NCI-H510A (cell line): ENCODE results near the gene RNF111.
"Not testable (repeated sequence)": the region's sequence is repeated elsewhere in the genome, so short reads cannot be mapped to it uniquely, and the experiment has no call there.

Experiments used
- DNase-seq: peaks from one replicate; lab custom pipeline; 2025; lab: John Stamatoyannopoulos, UW

Gene RNF111

GRCh38 chr15:59059076-59059597 lies 71.7 kb downstream of the RNF111 start:
- no peak for DNase-seq

GRCh38 chr15:59060348-59060747 lies 72.9 kb downstream of the RNF111 start:
- no peak for DNase-seq

- no peak for DNase-seq
Measured at GRCh38 chr15:59063042-59063441, 75.6 kb downstream of the RNF111 start.

- no peak for DNase-seq
Measured at GRCh38 chr15:59069430-59069829, 82.0 kb downstream of the RNF111 start.

- no peak for DNase-seq
Measured at GRCh38 chr15:59074607-59075006, 87.1 kb downstream of the RNF111 start.

- DNase-seq: no peak
Measured at GRCh38 chr15:59087731-59088130, 100.3 kb downstream of the RNF111 start.

- no peak for DNase-seq
Measured at GRCh38 chr15:59094077-59094476, 106.6 kb downstream of the RNF111 start.

- no peak for DNase-seq
Measured at GRCh38 chr15:59096429-59096828, 109.0 kb downstream of the RNF111 start.

- no peak for DNase-seq
Measured at GRCh38 chr15:59099162-59099685, 111.8 kb downstream of the RNF111 start.

- DNase-seq: no peak
Measured at GRCh38 chr15:59104602-59104911, 117.1 kb downstream of the RNF111 start.

- DNase-seq: peak; percentile 64
Measured at GRCh38 chr15:59104912-59105732, 117.7 kb downstream of the RNF111 start, which contains the start of gene CCNB2. Gene CCNB2, plus strand, starts transcription at chr15:59105146. Its CDS starts 123 bp downstream, at chr15:59105269.

- no peak for DNase-seq
Measured at GRCh38 chr15:59105854-59106253, 118.4 kb downstream of the RNF111 start.

GRCh38 chr15:59111251-59111650 lies 123.8 kb downstream of the RNF111 start:
- no peak for DNase-seq

- no peak for DNase-seq
Measured at GRCh38 chr15:59115047-59115446, 127.6 kb downstream of the RNF111 start.

GRCh38 chr15:59116141-59116540 lies 128.7 kb downstream of the RNF111 start:
- no peak for DNase-seq

- DNase-seq: no peak
Measured at GRCh38 chr15:59116771-59117170, 129.3 kb downstream of the RNF111 start.

GRCh38 chr15:59119625-59120024 lies 132.2 kb downstream of the RNF111 start:
- DNase-seq: no peak

GRCh38 chr15:59120937-59121336 lies 133.5 kb downstream of the RNF111 start:
- no peak for DNase-seq

- DNase-seq: no peak
Measured at GRCh38 chr15:59124261-59124660, 136.8 kb downstream of the RNF111 start.

GRCh38 chr15:59125683-59126082 lies 138.2 kb downstream of the RNF111 start:
- not testable (repeated sequence) for DNase-seq

- DNase-seq: not testable (repeated sequence)
Measured at GRCh38 chr15:59127255-59127654, 139.8 kb downstream of the RNF111 start.

- no peak for DNase-seq
Measured at GRCh38 chr15:59131456-59131855, 144.0 kb downstream of the RNF111 start.

- DNase-seq: no peak
Measured at GRCh38 chr15:59131969-59132562, 144.6 kb downstream of the RNF111 start.
